D721Med (cell line): ENCODE results near the gene BTRC.
"Not testable (repeated sequence)": the region's sequence is repeated elsewhere in the genome, so short reads cannot be mapped to it uniquely, and the experiment has no call there.

Source experiments
- DNase-seq: peaks from one replicate; pipeline ENCODE4 v3.0.0; 2011; ENCODE audit warnings: low spot score; ENCODE audit not compliant: insufficient read length
- FAIRE-seq: peaks from 2 replicates; lab custom pipeline; 2011; peaks lifted over from hg19 to GRCh38; lab: Jason Lieb, UNC
- TF ChIP-seq, protein P1 (sequence below): IDR thresholded peaks from 2 replicates; pipeline ENCODE4 v1.5.1; 2012; ENCODE audit warnings: mild to moderate bottlenecking, control low read depth; ENCODE audit not compliant: insufficient read depth; ENCODE audit errors: missing control alignments

BTRC gene

DNA sequence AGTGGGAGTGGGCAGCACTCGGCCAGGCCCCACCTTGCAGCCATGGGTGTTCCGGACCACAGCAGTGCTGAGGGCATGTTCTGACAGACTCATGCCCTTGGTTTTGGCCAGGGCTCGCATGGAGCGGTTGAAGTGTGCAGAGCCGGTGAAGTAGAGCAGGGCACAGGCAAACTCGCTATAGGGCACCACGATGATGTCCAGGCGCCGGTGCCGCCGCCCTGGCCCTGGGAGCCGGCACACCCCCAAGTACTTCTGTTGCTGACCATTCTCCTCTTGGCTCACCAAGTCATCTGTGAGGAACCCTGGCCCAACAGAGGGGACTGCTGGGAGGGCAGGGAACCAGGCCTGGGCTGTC, 225.5 kb downstream of the BTRC start:
- FAIRE-seq (no peak), DNase-seq (no peak)
- TF ChIP-seq, protein P1, sequence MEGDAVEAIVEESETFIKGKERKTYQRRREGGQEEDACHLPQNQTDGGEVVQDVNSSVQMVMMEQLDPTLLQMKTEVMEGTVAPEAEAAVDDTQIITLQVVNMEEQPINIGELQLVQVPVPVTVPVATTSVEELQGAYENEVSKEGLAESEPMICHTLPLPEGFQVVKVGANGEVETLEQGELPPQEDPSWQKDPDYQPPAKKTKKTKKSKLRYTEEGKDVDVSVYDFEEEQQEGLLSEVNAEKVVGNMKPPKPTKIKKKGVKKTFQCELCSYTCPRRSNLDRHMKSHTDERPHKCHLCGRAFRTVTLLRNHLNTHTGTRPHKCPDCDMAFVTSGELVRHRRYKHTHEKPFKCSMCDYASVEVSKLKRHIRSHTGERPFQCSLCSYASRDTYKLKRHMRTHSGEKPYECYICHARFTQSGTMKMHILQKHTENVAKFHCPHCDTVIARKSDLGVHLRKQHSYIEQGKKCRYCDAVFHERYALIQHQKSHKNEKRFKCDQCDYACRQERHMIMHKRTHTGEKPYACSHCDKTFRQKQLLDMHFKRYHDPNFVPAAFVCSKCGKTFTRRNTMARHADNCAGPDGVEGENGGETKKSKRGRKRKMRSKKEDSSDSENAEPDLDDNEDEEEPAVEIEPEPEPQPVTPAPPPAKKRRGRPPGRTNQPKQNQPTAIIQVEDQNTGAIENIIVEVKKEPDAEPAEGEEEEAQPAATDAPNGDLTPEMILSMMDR, result no peak

DNA sequence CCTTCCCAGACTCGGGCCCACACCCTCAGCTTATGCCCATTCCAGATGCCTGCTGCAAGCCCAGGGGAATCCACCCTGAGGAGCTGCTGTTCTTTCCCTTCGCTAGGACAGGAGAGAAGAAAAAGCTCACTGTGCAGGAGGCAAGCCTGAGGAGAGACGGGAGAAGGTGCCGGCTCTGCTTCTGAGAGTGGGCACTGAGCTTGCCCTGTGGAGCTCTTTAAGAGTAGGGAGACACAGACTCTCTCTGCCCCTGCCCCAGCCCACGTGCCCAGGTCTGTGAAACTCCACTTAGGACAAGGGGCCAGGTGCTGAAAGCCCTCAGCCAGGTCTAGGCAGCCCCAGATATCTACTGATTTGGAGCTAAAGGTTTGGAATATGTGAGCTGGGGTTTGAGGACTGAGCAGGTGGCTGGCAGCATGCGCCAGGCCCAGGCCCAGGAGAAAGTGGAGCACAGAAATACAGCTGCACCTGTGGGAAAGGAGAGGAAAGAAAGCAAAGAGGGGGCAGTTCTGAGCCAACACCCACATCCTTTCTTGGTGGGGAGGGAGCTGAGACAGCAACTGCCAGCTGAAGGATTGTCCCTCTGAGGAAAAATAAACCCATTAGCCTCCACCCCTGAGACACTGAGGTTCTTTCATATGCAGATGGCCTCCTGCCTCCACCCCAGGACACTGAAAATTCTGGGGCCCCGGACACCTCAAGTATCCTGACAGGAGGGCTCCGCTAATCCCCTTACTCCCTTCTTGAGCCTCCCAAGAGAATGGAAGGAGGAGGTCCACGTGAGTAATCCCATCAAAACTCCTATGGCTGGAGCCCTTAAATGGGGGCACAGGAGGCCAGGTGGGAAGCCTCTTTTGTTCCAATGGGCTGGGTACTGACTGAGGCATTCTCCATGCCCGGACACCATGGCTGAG, 226.8 kb downstream of the BTRC start:
- DNase-seq (no peak), FAIRE-seq (no peak)
- TF ChIP-seq, protein P1, result no peak

DNA sequence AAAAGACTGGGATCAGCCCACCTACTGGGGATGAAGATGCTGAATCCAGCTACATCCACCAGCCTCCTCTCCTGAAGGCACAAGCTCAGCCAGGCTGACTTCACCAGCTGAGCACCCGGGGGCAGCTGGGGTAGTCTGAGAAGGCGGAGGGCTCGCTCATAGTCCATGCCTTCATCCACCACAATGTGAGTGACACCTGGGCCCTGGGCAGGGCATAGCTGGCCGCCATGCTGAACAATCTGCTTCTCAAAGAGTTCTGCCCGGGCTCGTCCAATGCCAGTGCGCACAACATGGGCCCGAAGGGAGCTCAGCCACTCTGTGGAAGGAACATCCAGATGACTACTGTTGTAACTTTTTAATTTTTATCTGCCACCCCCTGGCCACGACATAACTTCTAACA, 231.9 kb downstream of the BTRC start:
- no peak for DNase-seq
- TF ChIP-seq, protein P1, result no peak
- no peak for FAIRE-seq

DNA sequence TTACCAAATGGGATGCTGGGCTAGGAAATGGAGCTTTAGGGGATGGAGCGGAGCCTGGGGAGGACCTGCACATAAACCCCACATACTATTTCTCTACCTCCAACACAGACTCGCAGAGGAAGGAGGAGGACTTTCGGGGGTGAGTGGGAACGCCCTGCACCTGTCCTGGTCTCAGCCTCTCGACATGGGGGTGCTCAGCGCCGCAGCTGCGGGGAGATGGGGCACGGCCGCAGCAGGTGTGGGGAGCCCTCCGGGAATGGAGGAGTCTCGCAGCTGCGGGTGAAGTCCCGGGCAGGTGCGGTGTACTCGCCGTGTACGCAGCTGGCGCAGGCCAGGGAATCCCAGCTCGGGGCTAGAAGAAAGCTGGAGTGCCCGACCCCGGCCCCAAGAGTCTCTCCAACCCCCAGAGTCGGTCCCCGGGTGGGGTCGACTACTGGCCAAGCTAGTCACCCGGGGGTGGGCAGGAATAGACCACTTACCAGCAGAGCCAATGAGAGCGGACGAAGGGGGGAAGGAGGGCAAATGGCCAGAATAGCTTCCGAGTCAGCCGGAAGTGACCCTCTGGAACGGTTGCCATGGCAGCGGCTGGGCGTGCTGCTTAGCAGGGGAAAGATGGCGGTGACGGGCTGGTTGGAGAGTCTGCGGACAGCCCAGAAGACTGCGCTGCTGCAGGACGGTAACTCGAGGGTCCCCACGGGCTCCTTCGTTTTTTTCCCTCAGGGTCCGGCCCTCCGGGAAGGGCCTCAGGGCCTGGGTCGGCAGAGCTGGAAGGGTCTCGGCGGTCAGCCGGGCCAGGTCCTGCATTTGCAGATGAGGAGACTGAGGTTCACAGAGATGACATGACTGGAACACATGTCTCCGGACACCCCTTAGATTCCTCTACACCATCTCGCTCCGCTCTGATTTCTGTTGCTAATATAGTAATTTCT, 234.0 kb downstream of the BTRC start, which contains the start of the genes DPCD and POLL:
DPCD (plus strand) TSS at position 597 of the 929 bp plus-strand sequence; CDS start at position 613, 16 bp downstream.
POLL (minus strand) TSS at position 533 of the 929 bp plus-strand sequence. CDS start 897 bp downstream, outside the sequence.
- TF ChIP-seq, protein P1, result no peak
- peak; percentile 11 for FAIRE-seq
- peak; percentile 99 for DNase-seq

DNA sequence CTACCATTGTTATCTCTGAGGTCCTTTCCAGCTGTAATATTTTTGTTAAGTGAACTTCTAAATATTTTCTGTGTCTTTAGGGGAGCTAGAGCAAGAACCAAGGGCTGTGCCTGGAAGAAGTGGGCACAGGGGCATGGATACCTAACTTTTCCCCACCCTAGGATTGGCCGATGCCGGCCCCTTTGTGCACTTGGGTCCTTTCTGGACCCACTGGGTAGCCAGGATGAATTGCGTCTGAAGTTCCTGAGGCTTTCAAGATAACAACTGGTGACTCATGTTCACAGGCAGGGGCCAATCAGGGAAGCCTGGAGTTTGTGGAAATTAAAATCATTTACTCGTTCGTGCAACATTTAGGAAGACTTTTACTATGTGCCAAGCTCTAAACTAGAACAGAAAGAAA, 234.9 kb downstream of the BTRC start:
- no peak for DNase-seq
- TF ChIP-seq, protein P1, result no peak
- no peak for FAIRE-seq

DNA sequence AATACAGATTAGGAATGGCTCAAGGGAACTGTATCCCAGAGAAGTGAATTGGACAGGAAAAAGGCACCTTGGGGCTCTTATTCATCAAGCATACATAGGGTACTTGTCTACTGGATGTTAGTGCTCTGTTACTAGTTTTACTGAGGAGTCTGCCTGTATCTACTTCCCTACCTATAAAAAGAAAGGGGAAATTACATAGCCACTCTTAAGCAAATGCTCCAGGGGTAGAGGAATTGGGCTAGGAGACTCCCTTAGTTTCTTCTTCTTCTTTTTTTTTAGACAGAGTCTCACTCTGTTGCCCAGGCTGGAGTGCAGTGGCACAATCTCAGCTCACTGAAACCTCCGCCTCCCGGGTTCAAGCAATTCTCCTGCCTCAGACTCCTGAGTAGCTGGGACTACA, 239.4 kb downstream of the BTRC start:
- not testable (repeated sequence) for DNase-seq, FAIRE-seq
